ENCODE data around the gene CHRNA4. TPM values are rescaled to one million over a fixed set of nuclear protein-coding genes. Genes with fewer than 3 reads are reported as not detected.

Gene CHRNA4
- total and polyA plus RNA-seq, 2 donors, result under 0.01 to 0.14 TPM

DNA sequence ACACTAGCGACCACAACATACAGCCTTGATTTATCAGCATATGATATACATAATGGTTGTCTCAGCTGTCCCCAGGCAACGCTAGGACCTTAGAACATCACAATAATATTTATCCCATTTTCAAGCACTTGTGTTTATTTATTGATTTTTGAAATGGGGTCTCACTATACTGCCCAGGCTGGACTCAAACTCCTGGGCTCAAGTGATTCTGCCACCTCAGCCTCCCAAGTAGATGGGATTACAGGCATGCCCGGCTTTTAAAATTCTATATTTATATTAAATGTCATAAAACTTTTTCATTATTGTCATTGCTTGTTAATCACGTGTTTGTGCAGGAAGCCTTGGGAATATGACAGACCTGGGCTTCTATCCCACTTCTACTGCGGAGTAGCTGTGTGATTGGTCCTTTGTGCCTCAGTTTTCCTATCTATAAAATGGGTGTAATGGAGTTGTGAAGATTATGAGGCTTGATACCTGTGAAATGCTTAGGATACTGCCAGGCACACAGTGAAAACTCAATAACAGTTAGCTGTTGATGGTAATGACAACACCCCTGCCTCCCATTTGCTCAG lies 58.0 kb downstream of the CHRNA4 start:
- Histone ChIP-seq H3K27ac (ENCODE audit: low read depth in 1 of 2, low read length in 1 of 2) (no peak overlapping the region), H3K4me3 (ENCODE audit: low read length in 2 of 2) (no peak overlapping the region), H3K9me3 (ENCODE audit: control insufficient read depth in 2 of 2, insufficient read depth in 1 of 2, low read length in 1 of 2) (no peaks in the 10 kb centered on the region), H3K36me3 (ENCODE audit: control insufficient read depth in 2 of 2, insufficient read depth in 2 of 2, low read length in 1 of 2) (no peaks in the 10 kb centered on the region), H3K27me3 (ENCODE audit: control insufficient read depth in 2 of 2, insufficient read depth in 1 of 2, low read length in 1 of 2) (peaks cover 0 to 9% of the 10 kb centered on the region in 2 donors), H3K4me1 (ENCODE audit: control insufficient read depth in 2 of 2, insufficient read depth in 2 of 2, low read length in 2 of 2) (no peaks in the 10 kb centered on the region)
- DNase-seq (ENCODE audit: low read depth in 6 of 9, low spot score in 9 of 9), result no peak
- 85% methylated on average over 5 of the region's 5 CpGs for WGBS

DNA sequence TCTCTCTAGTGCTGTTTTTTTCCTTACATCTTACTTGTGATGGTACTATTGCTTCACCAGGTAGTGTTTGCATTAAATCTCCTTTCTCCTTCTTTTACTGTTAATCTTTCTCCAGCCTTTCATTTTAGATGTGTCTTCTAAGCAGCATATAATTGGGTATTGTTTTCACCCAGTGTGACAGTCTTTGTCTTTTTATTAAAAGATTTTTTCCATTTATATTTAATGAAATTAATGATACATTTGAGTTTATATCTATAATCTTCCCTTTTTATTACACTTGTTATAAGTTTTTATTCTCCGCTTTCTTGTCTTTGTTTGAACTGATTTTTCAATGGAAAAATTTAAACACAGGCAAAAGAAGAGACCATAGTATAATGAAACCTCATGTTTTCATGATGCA lies 59.5 kb downstream of the CHRNA4 start:
- no peaks in the 10 kb centered on the region for H3K4me1 ChIP-seq (ENCODE audit: control insufficient read depth in 2 of 2, insufficient read depth in 2 of 2, low read length in 2 of 2)
- no peak for DNase-seq (ENCODE audit: low read depth in 6 of 9, low spot score in 9 of 9)
- no peak overlapping the region for H3K4me3 ChIP-seq (ENCODE audit: low read length in 2 of 2)
- WGBS, result 96% methylated on average over 1 of the region's 1 CpG
- H3K27ac ChIP-seq (ENCODE audit: low read depth in 1 of 2, low read length in 1 of 2), result no peak overlapping the region
- H3K36me3 ChIP-seq (ENCODE audit: control insufficient read depth in 2 of 2, insufficient read depth in 2 of 2, low read length in 1 of 2), result no peaks in the 10 kb centered on the region
- peaks cover 2 to 22% of the 10 kb centered on the region in 2 donors for H3K27me3 ChIP-seq (ENCODE audit: control insufficient read depth in 2 of 2, insufficient read depth in 1 of 2, low read length in 1 of 2)
- H3K9me3 ChIP-seq (ENCODE audit: control insufficient read depth in 2 of 2, insufficient read depth in 1 of 2, low read length in 1 of 2), result no peaks in the 10 kb centered on the region

DNA sequence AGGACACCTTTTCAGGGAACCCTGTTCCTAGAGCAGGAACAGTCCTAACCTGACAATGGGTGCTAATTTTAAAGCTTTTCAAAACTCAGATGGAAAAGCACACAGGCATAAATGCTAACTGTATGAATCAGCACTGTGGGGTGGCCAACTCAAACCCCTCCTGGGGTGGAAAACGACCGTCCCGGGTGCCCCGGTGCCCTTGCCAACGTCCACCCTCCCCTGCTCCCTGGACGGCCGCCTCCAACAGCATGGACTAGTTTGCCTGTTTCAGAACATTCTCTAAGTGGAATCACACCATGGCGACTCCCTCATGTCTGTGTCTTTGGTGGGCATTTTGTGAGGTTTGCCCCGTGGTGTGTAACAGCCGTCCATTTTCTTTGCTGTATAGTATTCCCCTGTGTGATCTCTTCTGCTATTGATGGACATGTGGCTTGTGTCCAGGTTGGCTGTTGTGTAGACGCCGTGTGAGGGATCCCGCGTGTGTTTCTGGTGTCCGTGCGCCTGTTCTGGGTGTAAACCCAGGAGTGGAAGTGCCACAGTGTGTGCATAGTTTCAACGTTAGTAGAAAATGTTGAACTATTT lies 62.3 kb downstream of the CHRNA4 start:
- no peak for DNase-seq (ENCODE audit: low read depth in 6 of 9, low spot score in 9 of 9)
- Histone ChIP-seq H3K4me1 (ENCODE audit: control insufficient read depth in 2 of 2, insufficient read depth in 2 of 2, low read length in 2 of 2) (peaks cover 0 to 2% of the 10 kb centered on the region in 2 donors), H3K27me3 (ENCODE audit: control insufficient read depth in 2 of 2, insufficient read depth in 1 of 2, low read length in 1 of 2) (peaks cover 20 to 45% of the 10 kb centered on the region in 2 donors), H3K36me3 (ENCODE audit: control insufficient read depth in 2 of 2, insufficient read depth in 2 of 2, low read length in 1 of 2) (no peaks in the 10 kb centered on the region), H3K9me3 (ENCODE audit: control insufficient read depth in 2 of 2, insufficient read depth in 1 of 2, low read length in 1 of 2) (no peaks in the 10 kb centered on the region), H3K4me3 (ENCODE audit: low read length in 2 of 2) (no peak overlapping the region), H3K27ac (ENCODE audit: low read depth in 1 of 2, low read length in 1 of 2) (no peak overlapping the region)
- WGBS, result 92% methylated on average over 17 of the region's 17 CpGs

DNA sequence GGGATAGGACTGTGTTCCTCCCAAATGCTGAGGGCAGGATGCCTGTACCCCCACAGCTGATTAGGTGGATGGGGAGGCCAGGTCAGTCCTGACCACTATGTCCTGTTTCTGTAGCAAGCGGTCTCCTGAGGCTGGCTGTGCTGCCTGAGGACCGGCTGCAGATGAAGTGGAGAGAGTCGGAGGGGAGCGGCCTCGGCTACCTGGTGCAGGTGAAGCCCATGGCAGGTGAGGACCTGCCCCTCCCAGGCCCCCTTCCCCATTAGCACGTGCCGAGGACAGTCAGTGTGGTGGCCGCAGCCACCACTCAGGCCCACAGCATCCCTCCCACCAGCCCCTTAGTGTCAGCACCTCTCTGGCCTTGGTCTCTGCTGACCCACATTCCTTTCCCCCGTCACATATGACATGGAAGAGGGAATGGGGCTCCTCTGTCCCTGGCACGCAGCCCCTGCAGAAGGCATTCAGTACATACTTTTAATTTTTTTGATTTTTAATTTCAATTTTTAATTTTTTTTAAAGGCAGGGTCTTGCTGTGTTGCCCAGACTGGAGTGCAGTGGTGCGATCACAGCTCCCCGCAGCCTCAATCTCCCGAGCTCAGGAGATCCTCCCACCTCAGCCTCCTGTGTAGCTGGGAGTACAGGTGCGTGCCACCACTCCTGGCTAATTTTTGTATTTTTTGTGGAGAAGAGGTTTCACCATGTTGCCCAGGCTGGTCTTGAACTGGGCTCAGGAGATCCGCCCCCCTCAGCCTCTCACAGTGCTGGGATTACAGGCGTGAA lies 63.2 kb downstream of the CHRNA4 start:
- peaks cover 20 to 49% of the 10 kb centered on the region in 2 donors for H3K27me3 ChIP-seq (ENCODE audit: control insufficient read depth in 2 of 2, insufficient read depth in 1 of 2, low read length in 1 of 2)
- H3K9me3 ChIP-seq (ENCODE audit: control insufficient read depth in 2 of 2, insufficient read depth in 1 of 2, low read length in 1 of 2), result no peaks in the 10 kb centered on the region
- no peak overlapping the region for H3K27ac ChIP-seq (ENCODE audit: low read depth in 1 of 2, low read length in 1 of 2)
- H3K4me1 ChIP-seq (ENCODE audit: control insufficient read depth in 2 of 2, insufficient read depth in 2 of 2, low read length in 2 of 2), result peaks cover 0 to 2% of the 10 kb centered on the region in 2 donors
- H3K36me3 ChIP-seq (ENCODE audit: control insufficient read depth in 2 of 2, insufficient read depth in 2 of 2, low read length in 1 of 2), result no peaks in the 10 kb centered on the region
- no peak for DNase-seq (ENCODE audit: low read depth in 6 of 9, low spot score in 9 of 9)
- no peak overlapping the region for H3K4me3 ChIP-seq (ENCODE audit: low read length in 2 of 2)
- 90% methylated on average over 16 of the region's 16 CpGs for WGBS

DNA sequence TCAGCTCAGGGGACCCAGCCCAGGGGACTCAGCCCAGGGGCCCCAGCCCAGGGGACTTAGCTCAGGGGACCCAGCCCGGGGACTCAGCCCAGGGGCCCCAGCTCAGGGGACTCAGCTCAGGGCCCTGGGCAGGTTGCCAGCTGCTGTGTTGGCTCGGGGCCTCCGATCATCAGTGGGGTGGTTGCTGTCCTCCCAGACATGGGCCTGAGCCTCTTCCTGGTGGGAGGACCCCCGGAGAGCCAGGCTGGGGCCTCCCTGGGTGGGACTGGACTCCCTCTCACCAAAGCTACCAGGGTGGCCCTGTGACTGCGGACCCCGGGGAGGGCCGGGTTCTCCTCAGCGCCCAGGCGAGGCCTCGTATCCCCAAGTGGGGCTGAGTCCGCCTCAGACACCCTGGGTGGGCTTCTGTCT lies 63.8 kb downstream of the CHRNA4 start:
- H3K9me3 ChIP-seq (ENCODE audit: control insufficient read depth in 2 of 2, insufficient read depth in 1 of 2, low read length in 1 of 2), result no peaks in the 10 kb centered on the region
- H3K4me3 ChIP-seq (ENCODE audit: low read length in 2 of 2), result no peak overlapping the region
- no peak for DNase-seq (ENCODE audit: low read depth in 6 of 9, low spot score in 9 of 9)
- H3K27me3 ChIP-seq (ENCODE audit: control insufficient read depth in 2 of 2, insufficient read depth in 1 of 2, low read length in 1 of 2), result peaks cover 20 to 49% of the 10 kb centered on the region in 2 donors
- peaks cover 0 to 2% of the 10 kb centered on the region in 2 donors for H3K4me1 ChIP-seq (ENCODE audit: control insufficient read depth in 2 of 2, insufficient read depth in 2 of 2, low read length in 2 of 2)
- H3K27ac ChIP-seq (ENCODE audit: low read depth in 1 of 2, low read length in 1 of 2), result no peak overlapping the region
- no peaks in the 10 kb centered on the region for H3K36me3 ChIP-seq (ENCODE audit: control insufficient read depth in 2 of 2, insufficient read depth in 2 of 2, low read length in 1 of 2)
- WGBS, result 87% methylated on average over 11 of the region's 11 CpGs

DNA sequence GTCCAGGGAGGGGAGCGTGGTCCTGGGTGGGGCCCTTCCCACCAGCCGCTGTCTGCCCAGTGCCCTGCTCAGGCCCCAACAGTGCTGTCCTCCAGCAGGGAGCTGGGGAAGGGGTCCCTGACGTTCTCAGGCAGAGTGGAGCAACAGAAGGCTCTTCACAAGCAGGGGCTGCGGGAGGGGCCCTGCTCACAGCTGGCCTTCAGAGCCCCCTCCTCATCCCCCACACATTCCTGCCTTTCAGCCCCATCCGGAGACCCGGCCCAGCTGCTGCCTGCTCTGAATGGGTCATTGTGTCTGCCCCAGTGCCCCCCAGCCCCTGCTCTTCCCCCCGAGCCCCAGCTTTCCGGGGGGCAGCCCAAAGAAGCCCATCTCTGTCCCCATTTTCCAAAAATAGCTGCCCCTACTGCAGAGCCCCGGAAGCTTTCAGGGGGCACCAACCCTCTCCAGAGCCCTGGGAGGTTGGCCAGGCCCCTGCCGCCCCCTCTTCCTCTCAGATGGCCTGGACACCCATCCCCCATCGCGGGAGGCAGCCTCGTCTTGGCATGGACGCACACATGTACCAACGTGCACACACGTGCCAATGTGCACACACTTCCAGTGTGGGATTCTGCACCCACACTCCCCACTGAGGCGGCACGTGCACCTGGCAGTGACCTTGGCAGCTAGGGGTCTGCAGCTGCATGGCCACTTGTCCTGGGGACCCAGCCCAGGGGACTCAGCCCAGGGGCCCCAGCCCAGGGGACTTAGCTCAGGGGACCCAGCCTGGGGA lies 64.4 kb downstream of the CHRNA4 start:
- H3K9me3 ChIP-seq (ENCODE audit: control insufficient read depth in 2 of 2, insufficient read depth in 1 of 2, low read length in 1 of 2), result no peaks in the 10 kb centered on the region
- no peaks in the 10 kb centered on the region for H3K36me3 ChIP-seq (ENCODE audit: control insufficient read depth in 2 of 2, insufficient read depth in 2 of 2, low read length in 1 of 2)
- whole genome bisulfite sequencing, result 60% methylated on average over 18 of the region's 18 CpGs
- H3K4me3 ChIP-seq (ENCODE audit: low read length in 2 of 2), result no peak overlapping the region
- H3K27me3 ChIP-seq (ENCODE audit: control insufficient read depth in 2 of 2, insufficient read depth in 1 of 2, low read length in 1 of 2), result peaks cover 20 to 49% of the 10 kb centered on the region in 2 donors
- no peak for DNase-seq (ENCODE audit: low read depth in 6 of 9, low spot score in 9 of 9)
- H3K4me1 ChIP-seq (ENCODE audit: control insufficient read depth in 2 of 2, insufficient read depth in 2 of 2, low read length in 2 of 2), result peaks cover 0 to 2% of the 10 kb centered on the region in 2 donors
- H3K27ac ChIP-seq (ENCODE audit: low read depth in 1 of 2, low read length in 1 of 2), result no peak overlapping the region

DNA sequence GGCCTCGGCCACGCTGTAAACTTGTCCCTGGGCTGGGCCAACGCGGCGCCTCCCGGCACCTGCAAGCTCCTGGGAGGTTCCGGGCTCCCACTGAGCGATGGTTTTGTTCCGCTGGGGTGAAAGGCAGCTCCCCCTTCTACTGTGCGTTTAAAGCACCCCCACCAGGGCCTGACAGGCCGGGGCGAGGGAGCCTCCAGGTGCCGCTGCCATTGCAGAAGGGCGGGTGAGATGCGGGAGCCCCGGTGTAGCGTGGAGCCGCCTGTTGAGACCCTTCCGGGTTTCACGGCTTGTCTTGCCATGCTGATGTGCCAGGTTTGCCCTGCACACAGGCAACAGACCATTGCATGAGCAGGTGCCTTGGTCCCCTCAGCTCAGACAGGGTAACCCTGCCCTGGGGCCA lies 65.3 kb downstream of the CHRNA4 start:
- Histone ChIP-seq H3K27me3 (ENCODE audit: control insufficient read depth in 2 of 2, insufficient read depth in 1 of 2, low read length in 1 of 2) (peaks cover 20 to 49% of the 10 kb centered on the region in 2 donors), H3K27ac (ENCODE audit: low read depth in 1 of 2, low read length in 1 of 2) (no peak overlapping the region), H3K9me3 (ENCODE audit: control insufficient read depth in 2 of 2, insufficient read depth in 1 of 2, low read length in 1 of 2) (no peaks in the 10 kb centered on the region), H3K36me3 (ENCODE audit: control insufficient read depth in 2 of 2, insufficient read depth in 2 of 2, low read length in 1 of 2) (no peaks in the 10 kb centered on the region), H3K4me3 (ENCODE audit: low read length in 2 of 2) (no peak overlapping the region), H3K4me1 (ENCODE audit: control insufficient read depth in 2 of 2, insufficient read depth in 2 of 2, low read length in 2 of 2) (peaks cover 0 to 2% of the 10 kb centered on the region in 2 donors)
- 15% methylated on average over 20 of the region's 20 CpGs for WGBS
- no peak for DNase-seq (ENCODE audit: low read depth in 6 of 9, low spot score in 9 of 9)

DNA sequence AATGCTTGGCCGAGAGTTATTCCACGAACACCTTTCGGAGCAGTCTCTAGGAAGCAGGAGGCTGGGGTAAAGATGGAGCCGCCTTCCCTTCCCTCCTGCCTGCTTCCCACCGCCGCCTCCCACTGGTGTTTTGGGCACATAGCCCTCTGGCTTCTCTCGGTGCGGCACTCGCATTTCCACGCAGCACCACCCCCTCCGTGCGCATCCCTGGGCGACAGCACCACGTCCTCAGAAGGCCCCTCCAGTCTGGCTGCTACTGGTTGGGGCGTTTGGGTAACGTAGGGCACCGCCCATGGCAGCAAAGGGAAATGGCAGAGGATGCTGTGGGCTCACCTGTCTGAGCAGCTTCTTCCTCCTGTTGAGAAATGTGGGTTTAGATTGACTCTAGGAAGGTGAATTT lies 65.7 kb downstream of the CHRNA4 start:
- Histone ChIP-seq H3K4me3 (ENCODE audit: low read length in 2 of 2) (no peak overlapping the region), H3K4me1 (ENCODE audit: control insufficient read depth in 2 of 2, insufficient read depth in 2 of 2, low read length in 2 of 2) (peaks cover 0 to 2% of the 10 kb centered on the region in 2 donors), H3K27ac (ENCODE audit: low read depth in 1 of 2, low read length in 1 of 2) (no peak overlapping the region), H3K36me3 (ENCODE audit: control insufficient read depth in 2 of 2, insufficient read depth in 2 of 2, low read length in 1 of 2) (no peaks in the 10 kb centered on the region), H3K27me3 (ENCODE audit: control insufficient read depth in 2 of 2, insufficient read depth in 1 of 2, low read length in 1 of 2) (peaks cover 20 to 49% of the 10 kb centered on the region in 2 donors), H3K9me3 (ENCODE audit: control insufficient read depth in 2 of 2, insufficient read depth in 1 of 2, low read length in 1 of 2) (no peaks in the 10 kb centered on the region)
- DNase-seq (ENCODE audit: low read depth in 6 of 9, low spot score in 9 of 9), result no peak
- WGBS, result 29% methylated on average over 17 of the region's 17 CpGs

DNA sequence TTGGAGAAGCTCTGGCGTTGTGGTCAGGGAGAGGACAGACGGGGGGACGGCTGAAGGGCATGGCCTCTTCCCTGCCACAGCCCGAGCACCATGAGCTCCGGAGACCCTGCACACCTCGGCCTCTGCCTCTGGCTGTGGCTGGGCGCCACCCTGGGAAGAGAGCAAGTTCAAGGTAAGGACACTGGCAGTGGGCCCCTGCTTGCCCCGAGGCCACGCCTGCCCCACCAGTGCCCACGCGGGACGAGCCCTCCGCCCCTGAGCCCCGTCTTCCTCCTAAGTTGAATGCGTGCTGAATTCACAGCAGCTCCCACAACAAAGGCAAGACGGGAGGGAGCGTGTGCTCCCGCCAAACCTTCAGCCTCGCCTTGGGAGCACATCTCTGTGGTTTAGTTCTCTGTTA lies 66.1 kb downstream of the CHRNA4 start:
- Histone ChIP-seq H3K27ac (ENCODE audit: low read depth in 1 of 2, low read length in 1 of 2) (no peak overlapping the region), H3K27me3 (ENCODE audit: control insufficient read depth in 2 of 2, insufficient read depth in 1 of 2, low read length in 1 of 2) (peaks cover 20 to 49% of the 10 kb centered on the region in 2 donors), H3K4me3 (ENCODE audit: low read length in 2 of 2) (no peak overlapping the region), H3K36me3 (ENCODE audit: control insufficient read depth in 2 of 2, insufficient read depth in 2 of 2, low read length in 1 of 2) (no peaks in the 10 kb centered on the region), H3K4me1 (ENCODE audit: control insufficient read depth in 2 of 2, insufficient read depth in 2 of 2, low read length in 2 of 2) (peaks cover 0 to 2% of the 10 kb centered on the region in 2 donors), H3K9me3 (ENCODE audit: control insufficient read depth in 2 of 2, insufficient read depth in 1 of 2, low read length in 1 of 2) (no peaks in the 10 kb centered on the region)
- WGBS, result 49% methylated on average over 19 of the region's 19 CpGs
- no peak for DNase-seq (ENCODE audit: low read depth in 6 of 9, low spot score in 9 of 9)
